Measurements from ENCODE around the gene AQP1. TPM values are rescaled to one million over a fixed set of nuclear protein-coding genes. Genes with fewer than 3 reads are reported as not detected.

AQP1 gene
- total RNA-seq, 1 donor from 2014 or later, result 107 TPM

GRCh38 chr7:30921540-30922401 lies 10.1 kb downstream of the AQP1 start:
- DNase-seq, result no peak

GRCh38 chr7:30922596-30922995 lies 10.9 kb downstream of the AQP1 start:
- no peak for DNase-seq

GRCh38 chr7:30923009-30923773 lies 11.5 kb downstream of the AQP1 start:
- DNase-seq, result no peak

- DNase-seq, result no peak
Observed at GRCh38 chr7:30923774-30924413, 12.2 kb downstream of the AQP1 start.

- no peak for DNase-seq
Observed at GRCh38 chr7:30924624-30925023, 13.0 kb downstream of the AQP1 start.

DNA sequence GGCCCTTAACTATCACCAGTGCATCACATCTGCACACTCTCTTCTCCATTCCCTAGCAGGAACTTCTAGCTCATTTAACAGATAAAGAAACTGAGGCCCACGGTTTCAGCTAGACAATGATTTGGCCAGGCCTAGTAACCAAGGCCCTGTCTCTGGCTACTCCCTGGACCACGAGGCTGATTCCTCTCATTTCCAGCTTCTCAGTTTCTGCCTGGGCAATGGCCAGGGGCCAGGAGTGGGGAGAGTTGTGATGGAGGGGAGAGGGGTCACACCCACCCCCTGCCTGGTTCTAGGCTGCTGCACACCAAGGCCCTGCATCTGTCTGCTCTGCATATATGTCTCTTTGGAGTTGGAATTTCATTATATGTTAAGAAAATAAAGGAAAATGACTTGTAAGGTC lies 13.5 kb downstream of the AQP1 start:
- DNase-seq, result no peak

DNA sequence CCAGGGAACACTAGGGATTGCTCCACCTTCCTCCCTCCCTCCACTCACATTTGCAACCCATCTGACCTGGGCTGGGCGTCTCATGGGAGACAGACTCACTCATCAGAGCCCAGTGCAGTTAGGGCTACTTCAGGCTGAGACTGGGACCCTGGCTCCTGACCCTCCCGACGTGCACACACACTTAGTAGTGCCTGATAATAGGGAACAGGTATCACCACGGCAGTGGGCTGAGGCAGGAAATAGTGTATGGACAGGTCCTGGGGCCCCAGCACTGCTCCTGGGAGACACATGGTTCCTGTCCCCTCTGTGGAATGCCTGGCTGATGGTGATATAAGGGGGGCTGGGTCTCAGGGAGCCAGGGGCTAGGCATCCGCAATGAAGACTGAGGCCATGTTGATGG lies 14.3 kb downstream of the AQP1 start:
- DNase-seq, result no peak

- DNase-seq, result no peak
Observed at GRCh38 chr7:30926313-30926712, 14.7 kb downstream of the AQP1 start.

DNA sequence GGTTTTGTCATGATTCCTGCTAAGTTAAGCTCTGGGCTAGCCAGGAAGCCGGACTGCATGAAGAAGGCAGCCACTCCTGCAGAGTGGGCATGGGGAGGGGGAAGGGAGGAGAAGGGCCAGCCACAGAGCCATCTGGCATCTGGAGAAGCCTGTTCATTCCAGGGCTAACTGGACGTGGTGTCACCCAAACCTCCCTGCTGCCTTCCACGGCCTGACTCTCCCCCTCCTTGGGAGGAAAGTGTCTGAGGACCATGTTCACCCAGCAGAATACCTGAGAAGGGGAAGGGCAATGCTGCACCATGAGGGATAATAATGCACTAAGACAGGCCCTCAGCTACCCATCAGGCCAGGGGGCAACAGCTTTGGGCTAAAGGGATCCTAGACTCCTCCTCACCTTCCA lies 15.4 kb downstream of the AQP1 start:
- DNase-seq, result no peak

- no peak for DNase-seq
Observed at GRCh38 chr7:30927559-30927958, 15.9 kb downstream of the AQP1 start.

DNA sequence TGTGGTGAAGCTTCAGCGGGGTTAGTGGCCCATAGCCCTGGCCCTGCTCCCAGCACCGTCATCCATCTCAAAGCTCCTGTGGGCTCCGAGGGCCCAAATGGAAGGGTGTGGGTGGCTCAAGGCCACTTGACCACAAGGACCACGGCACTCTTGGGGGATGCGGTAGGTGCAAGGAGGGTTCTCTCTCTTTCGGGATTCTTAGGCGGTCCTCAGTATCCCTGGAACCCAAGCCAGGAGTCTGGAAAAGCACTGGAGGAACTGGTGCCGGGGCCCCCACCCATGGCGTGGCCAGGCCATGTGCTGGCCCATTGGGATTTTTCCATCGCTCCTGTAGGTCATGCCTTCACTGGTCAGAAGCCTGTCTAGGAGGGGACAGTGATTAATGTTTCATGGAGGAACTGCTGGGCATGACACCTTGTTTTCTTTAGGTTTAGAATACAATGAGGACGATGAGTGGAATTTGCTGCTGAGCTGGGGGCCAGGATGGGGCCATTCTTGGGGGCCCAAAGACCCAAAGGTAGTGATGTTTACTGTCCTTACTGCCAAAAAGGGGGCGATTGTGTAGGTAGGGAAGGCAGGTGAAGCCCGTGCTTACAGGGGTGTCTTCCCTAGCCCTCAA lies 16.7 kb downstream of the AQP1 start:
- DNase-seq, result no peak

- DNase-seq, result no peak
Observed at GRCh38 chr7:30929686-30930085, 18.0 kb downstream of the AQP1 start.

- peak; percentile 74 for DNase-seq
Observed at GRCh38 chr7:30930621-30931020, 19.0 kb downstream of the AQP1 start.

GRCh38 chr7:30931161-30931928 lies 19.7 kb downstream of the AQP1 start:
- peak; percentile 76 for DNase-seq

DNA sequence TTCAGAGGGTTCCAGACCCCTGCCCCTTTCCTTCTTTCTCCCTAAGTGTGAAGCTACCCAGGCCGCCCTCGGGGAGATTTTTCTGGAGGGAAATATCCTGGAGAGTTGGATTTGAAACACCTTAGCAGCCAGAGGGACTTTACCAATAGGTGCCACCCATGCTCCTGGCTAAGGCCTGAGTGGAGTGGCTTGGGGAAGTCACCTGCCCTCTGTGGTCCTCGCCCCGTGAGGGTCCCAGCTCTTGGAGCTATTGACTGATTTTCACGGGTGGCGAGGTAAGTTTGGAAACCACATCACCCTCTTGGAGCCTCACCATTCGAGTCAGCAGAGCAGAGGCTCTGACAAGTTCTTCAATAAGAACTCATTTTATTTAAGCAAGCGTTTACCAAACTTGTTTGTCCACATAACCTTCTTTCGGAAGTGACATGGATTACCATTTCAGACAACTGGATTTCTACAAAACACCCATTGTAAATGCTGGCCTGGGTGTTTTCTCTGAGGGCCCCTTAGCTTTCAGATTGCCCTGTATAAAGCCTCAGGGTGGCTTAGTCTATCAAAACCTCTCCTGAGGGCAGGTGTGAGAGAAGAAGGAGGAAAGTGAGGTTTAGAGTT lies 20.4 kb downstream of the AQP1 start:
- DNase-seq, result no peak

- no peak for DNase-seq
Observed at GRCh38 chr7:30932562-30932961, 20.9 kb downstream of the AQP1 start.

GRCh38 chr7:30933124-30933974 lies 21.7 kb downstream of the AQP1 start:
- DNase-seq, result no peak

GRCh38 chr7:30934225-30934624 lies 22.6 kb downstream of the AQP1 start:
- no peak for DNase-seq

- no peak for DNase-seq
Observed at GRCh38 chr7:30934732-30935568, 23.3 kb downstream of the AQP1 start.

- DNase-seq, result no peak
Observed at GRCh38 chr7:30935569-30935877, 23.9 kb downstream of the AQP1 start.

Data from tongue (tissue), 2 donors.